Measurements from ENCODE around the gene FGR. TPM values are rescaled to one million over a fixed set of nuclear protein-coding genes. Genes with fewer than 3 reads are reported as not detected.

The FGR gene
- total RNA-seq, 1 donor: 0.36 TPM

GRCh38 chr1:27666294-27666693 is 31.3 kb upstream of the FGR start:
- no peaks in the 10 kb centered on the region for H3K27me3 ChIP-seq (ENCODE audit: insufficient read depth, low read length)
- H3K36me3 ChIP-seq (ENCODE audit: insufficient read depth, low read length): no peaks in the 10 kb centered on the region
- no peak overlapping the region for H3K4me2 ChIP-seq (ENCODE audit: insufficient read depth, low read length)
- no peak overlapping the region for H2AFZ ChIP-seq (ENCODE audit: low read length)
- no peaks in the 10 kb centered on the region for H3K9me3 ChIP-seq (ENCODE audit: low read depth, low read length)
- H4K20me1 ChIP-seq (ENCODE audit: insufficient read depth, low read length): no peaks in the 10 kb centered on the region
- no peak overlapping the region for H3K27ac ChIP-seq (ENCODE audit: low read depth, low read length)
- H3K4me3 ChIP-seq (ENCODE audit: insufficient read depth, low read length): no peak overlapping the region
- H3K79me2 ChIP-seq (ENCODE audit: insufficient read depth, low read length): no peaks in the 10 kb centered on the region
- no peak for DNase-seq (ENCODE audit: insufficient read length, low spot score, missing footprints)
- H3K4me1 ChIP-seq (ENCODE audit: insufficient read depth, low read length): peaks cover 5% of the 10 kb centered on the region
- TF ChIP-seq CTCF (IDR thresholded peaks at IDR 0.05; ENCODE audit: extremely low read depth, low read depth, low read length): no peak

GRCh38 chr1:27665016-27665651 is 30.1 kb upstream of the FGR start:
- H4K20me1 ChIP-seq (ENCODE audit: insufficient read depth, low read length): no peaks in the 10 kb centered on the region
- no peaks in the 10 kb centered on the region for H3K9me3 ChIP-seq (ENCODE audit: low read depth, low read length)
- H3K4me3 ChIP-seq (ENCODE audit: insufficient read depth, low read length): no peak overlapping the region
- no peak overlapping the region for H3K27ac ChIP-seq (ENCODE audit: low read depth, low read length)
- no peak for DNase-seq (ENCODE audit: insufficient read length, low spot score, missing footprints)
- no peaks in the 10 kb centered on the region for H3K79me2 ChIP-seq (ENCODE audit: insufficient read depth, low read length)
- no peaks in the 10 kb centered on the region for H3K4me1 ChIP-seq (ENCODE audit: insufficient read depth, low read length)
- no peak for TF ChIP-seq CTCF (IDR thresholded peaks at IDR 0.05; ENCODE audit: extremely low read depth, low read depth, low read length)
- no peak overlapping the region for H2AFZ ChIP-seq (ENCODE audit: low read length)
- H3K27me3 ChIP-seq (ENCODE audit: insufficient read depth, low read length): no peaks in the 10 kb centered on the region
- H3K36me3 ChIP-seq (ENCODE audit: insufficient read depth, low read length): no peaks in the 10 kb centered on the region
- no peak overlapping the region for H3K4me2 ChIP-seq (ENCODE audit: insufficient read depth, low read length)

DNA sequence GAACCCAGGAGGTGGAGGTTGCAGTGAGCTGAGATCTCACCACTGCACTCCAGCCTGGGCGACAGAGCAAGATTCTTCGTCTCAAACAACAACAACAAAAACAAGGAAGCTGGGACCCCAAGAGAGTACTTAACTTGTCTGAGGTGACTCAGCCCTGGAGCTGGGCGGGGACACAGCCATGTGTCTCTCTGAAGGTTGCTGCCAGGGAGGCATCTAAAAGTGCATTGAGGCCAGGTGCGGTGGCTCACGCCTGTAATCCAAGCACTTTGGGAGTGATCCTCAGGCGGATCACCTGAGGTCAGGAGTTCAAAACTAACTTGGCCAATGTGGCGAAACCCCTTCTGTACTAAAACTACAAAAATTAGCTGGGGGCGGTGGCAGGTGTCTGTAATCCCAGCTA is 29.3 kb upstream of the FGR start:
- no peaks in the 10 kb centered on the region for H3K27me3 ChIP-seq (ENCODE audit: insufficient read depth, low read length)
- H3K9me3 ChIP-seq (ENCODE audit: low read depth, low read length): no peaks in the 10 kb centered on the region
- DNase-seq (ENCODE audit: insufficient read length, low spot score, missing footprints): peak; percentile 86
- peaks cover 3% of the 10 kb centered on the region for H3K4me1 ChIP-seq (ENCODE audit: insufficient read depth, low read length)
- no peak overlapping the region for H3K4me2 ChIP-seq (ENCODE audit: insufficient read depth, low read length)
- H3K4me3 ChIP-seq (ENCODE audit: insufficient read depth, low read length): no peak overlapping the region
- H3K79me2 ChIP-seq (ENCODE audit: insufficient read depth, low read length): no peaks in the 10 kb centered on the region
- TF ChIP-seq CTCF (IDR thresholded peaks at IDR 0.05; ENCODE audit: extremely low read depth, low read depth, low read length): no peak
- no peaks in the 10 kb centered on the region for H3K36me3 ChIP-seq (ENCODE audit: insufficient read depth, low read length)
- H3K27ac ChIP-seq (ENCODE audit: low read depth, low read length): no peak overlapping the region
- H2AFZ ChIP-seq (ENCODE audit: low read length): no peak overlapping the region
- no peaks in the 10 kb centered on the region for H4K20me1 ChIP-seq (ENCODE audit: insufficient read depth, low read length)

- no peak overlapping the region for H3K27ac ChIP-seq (ENCODE audit: low read depth, low read length)
- no peak overlapping the region for H3K4me2 ChIP-seq (ENCODE audit: insufficient read depth, low read length)
- DNase-seq (ENCODE audit: insufficient read length, low spot score, missing footprints): peak; percentile 96
Measured at GRCh38 chr1:27662707-27663393, 27.9 kb upstream of the FGR start.

More at GRCh38 chr1:27662707-27663393, 27.9 kb upstream of the FGR start:
- H3K79me2 ChIP-seq (ENCODE audit: insufficient read depth, low read length): no peaks in the 10 kb centered on the region
- H2AFZ ChIP-seq (ENCODE audit: low read length): peak overlapping the region; percentile 90
- peak; percentile 90 for TF ChIP-seq CTCF (IDR thresholded peaks at IDR 0.05; ENCODE audit: extremely low read depth, low read depth, low read length)
- H4K20me1 ChIP-seq (ENCODE audit: insufficient read depth, low read length): no peaks in the 10 kb centered on the region
- H3K9me3 ChIP-seq (ENCODE audit: low read depth, low read length): no peaks in the 10 kb centered on the region
- H3K4me1 ChIP-seq (ENCODE audit: insufficient read depth, low read length): peaks cover 12% of the 10 kb centered on the region
- no peaks in the 10 kb centered on the region for H3K27me3 ChIP-seq (ENCODE audit: insufficient read depth, low read length)
- H3K4me3 ChIP-seq (ENCODE audit: insufficient read depth, low read length): no peak overlapping the region
- no peaks in the 10 kb centered on the region for H3K36me3 ChIP-seq (ENCODE audit: insufficient read depth, low read length)

Measured in osteoblast (primary cell).